PFSK-1 (cell line): ENCODE results near the gene THSD4.

Experiments
- REST ChIP-seq, 2 experiments: IDR thresholded peaks; 2 replicates each; pipeline versions ENCODE4 v1.6.1 to v1.8.0; 2011 to 2012; ENCODE audit warnings: low read depth in 2 of 2, low read length in 2 of 2, control low read depth in 1 of 2, inconsistent platforms in 1 of 2, mild to moderate bottlenecking in 1 of 2, moderate library complexity in 1 of 2; ENCODE audit not compliant: insufficient read depth in 1 of 2
- SIN3A ChIP-seq: IDR thresholded peaks from 2 replicates; pipeline ENCODE4 v1.6.1; 2012; ENCODE audit warnings: mild to moderate bottlenecking, low read length, moderate library complexity, borderline replicate concordance; ENCODE audit not compliant: insufficient read depth
- TAF1 ChIP-seq: IDR thresholded peaks from 2 replicates; pipeline ENCODE4 v1.6.1; 2012; ENCODE audit warnings: low read length, control low read depth, borderline replicate concordance; ENCODE audit not compliant: insufficient read depth

- TF ChIP-seq REST (IDR thresholded peaks at IDR 0.05; ENCODE audit: insufficient read depth in 1 of 2, low read depth in 2 of 2, low read length in 2 of 2) (no peak), TAF1 (no peak), SIN3A (no peak)
These were observed 173.2 kb downstream of the THSD4 start for GRCh38 chr15:71288348-71288955.
